Omental fat pad (tissue), 4 donors: ENCODE results near the gene TIMM44. TPM values are rescaled to one million over a fixed set of nuclear protein-coding genes. Genes with fewer than 3 reads are reported as not detected.
A peak's percentile ranks its signal among the peaks of the same experiment; 100 is the strongest.

ENCODE experiments used
- ATAC-seq: fragments of 150-250 bp; one replicate; pipeline ENCODE4 v1.9.1; 2016; ENCODE audit warnings: mild to moderate bottlenecking, moderate library complexity; ENCODE audit not compliant: low FRiP score
- DNase-seq: peaks from one replicate; pipeline ENCODE4 v3.0.0-alpha.2; 2019; ENCODE audit warnings: low spot score
- CTCF ChIP-seq, 3 donors: fragments of 450-650 bp; IDR thresholded peaks; one replicate each; pipeline ENCODE4 v1.5.1; 2016 to 2017; ENCODE audit warnings: antibody characterized with exemption in 3 of 3, mild to moderate bottlenecking in 3 of 3, moderate library complexity in 2 of 3
- total RNA-seq, 4 donors: library from RNA; depleted of rRNA; stranded (reverse); fragments of >200 nt; gene quantifications; one replicate each; pipeline ENCODE4 v1.1.0, GENCODE V29; 2016

The TIMM44 gene
- total RNA-seq, 4 donors from 2014 or later = 44.3 to 53.3 (median 47.6) TPM

- DNase-seq (peak; percentile 36), ATAC-seq (peak; percentile 16)
- TF ChIP-seq CTCF (IDR thresholded peaks at IDR 0.05) = no peak
Measured at GRCh38 chr19:7928741-7929701, 14.4 kb downstream of the TIMM44 start.

DNA sequence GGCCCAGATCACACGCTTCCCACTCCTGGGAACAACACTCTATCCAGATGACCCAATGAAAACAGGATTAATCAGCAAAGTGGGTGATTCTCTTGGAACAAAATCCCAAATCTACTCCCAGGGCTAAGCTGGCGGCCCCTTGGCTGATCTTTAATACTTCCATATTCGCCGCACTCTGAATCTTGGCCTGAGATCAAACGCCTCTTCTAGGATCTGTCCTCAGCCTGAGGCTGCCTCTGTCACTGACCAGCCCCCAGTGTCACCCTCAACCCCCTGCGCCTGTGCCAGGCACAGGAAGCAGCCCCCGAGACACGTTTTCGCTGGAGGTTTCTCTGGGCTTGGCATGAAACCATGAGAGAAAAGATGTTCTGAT is 15.1 kb downstream of the TIMM44 start:
- no peak for TF ChIP-seq CTCF (IDR thresholded peaks at IDR 0.05)
- ATAC-seq (no peak), DNase-seq (no peak)

- DNase-seq = no peak
- TF ChIP-seq CTCF (IDR thresholded peaks at IDR 0.05) = no peak
- no peak for ATAC-seq
Measured at GRCh38 chr19:7927605-7928333, 15.7 kb downstream of the TIMM44 start.

- DNase-seq (no peak), ATAC-seq (no peak)
- no peak for TF ChIP-seq CTCF (IDR thresholded peaks at IDR 0.05)
Measured at GRCh38 chr19:7926727-7927604, 16.5 kb downstream of the TIMM44 start.

GRCh38 chr19:7926021-7926726 is 17.3 kb downstream of the TIMM44 start, which contains the start of gene CTXN1:
CTXN1 (minus strand) TSS chr19:7926135; CDS start chr19:7925538, 597 bp downstream.
- DNase-seq (peak; percentile 61), ATAC-seq (peak; percentile 21)
- TF ChIP-seq CTCF (IDR thresholded peaks at IDR 0.05) = no peak
